HG03520 (cell line): ENCODE measurements around the gene EHMT1.
A peak's percentile ranks its signal among the peaks of the same experiment; 100 is the strongest.
"Not testable (repeated sequence)": the region's sequence is repeated elsewhere in the genome, so short reads cannot be mapped to it uniquely, and the experiment has no call there.

Experiments
- ATAC-seq: cut with Tn5 transposase; IDR thresholded peaks from one replicate; pipeline ENCODE4 v1.9.1; 2021; ENCODE audit warnings: mild to moderate bottlenecking, moderate library complexity; ENCODE audit not compliant: unreplicated experiment

Gene EHMT1

GRCh38 chr9:137757613-137758029, 138.8 kb downstream of the EHMT1 start:
- ATAC-seq = no peak

GRCh38 chr9:137758067-137758466, 139.3 kb downstream of the EHMT1 start:
- ATAC-seq = no peak

- no peak for ATAC-seq
These were observed 140.3 kb downstream of the EHMT1 start for GRCh38 chr9:137759117-137759516.

- no peak for ATAC-seq
These were observed 141.0 kb downstream of the EHMT1 start for GRCh38 chr9:137759649-137760321.

- no peak for ATAC-seq
These were observed 141.6 kb downstream of the EHMT1 start for GRCh38 chr9:137760426-137760825.

- no peak for ATAC-seq
These were observed 142.2 kb downstream of the EHMT1 start for GRCh38 chr9:137761032-137761431.

GRCh38 chr9:137761793-137762192, 143.0 kb downstream of the EHMT1 start:
- ATAC-seq = no peak

GRCh38 chr9:137762414-137763061, 143.7 kb downstream of the EHMT1 start:
- peak; percentile 49 for ATAC-seq

- no peak for ATAC-seq
These were observed 144.6 kb downstream of the EHMT1 start for GRCh38 chr9:137763271-137763955.

- ATAC-seq = no peak
These were observed 145.4 kb downstream of the EHMT1 start for GRCh38 chr9:137764171-137764671.

- no peak for ATAC-seq
These were observed 146.2 kb downstream of the EHMT1 start for GRCh38 chr9:137764981-137765380.

GRCh38 chr9:137765536-137765935, 146.7 kb downstream of the EHMT1 start:
- ATAC-seq = no peak

- no peak for ATAC-seq
These were observed 152.8 kb downstream of the EHMT1 start for GRCh38 chr9:137771580-137771979.

GRCh38 chr9:137772281-137772873, 153.6 kb downstream of the EHMT1 start:
- ATAC-seq = no peak

- no peak for ATAC-seq
These were observed 156.1 kb downstream of the EHMT1 start for GRCh38 chr9:137774775-137775386.

- no peak for ATAC-seq
These were observed 157.6 kb downstream of the EHMT1 start for GRCh38 chr9:137776306-137776995.

- ATAC-seq = no peak
These were observed 159.0 kb downstream of the EHMT1 start for GRCh38 chr9:137777761-137778160.

- no peak for ATAC-seq
These were observed 159.5 kb downstream of the EHMT1 start for GRCh38 chr9:137778336-137778735.

GRCh38 chr9:137778914-137779313, 160.1 kb downstream of the EHMT1 start:
- no peak for ATAC-seq

GRCh38 chr9:137780031-137780430, 161.2 kb downstream of the EHMT1 start:
- not testable (repeated sequence) for ATAC-seq
